ENCODE results near the gene MTUS2.

- TF ChIP-seq, protein P1, sequence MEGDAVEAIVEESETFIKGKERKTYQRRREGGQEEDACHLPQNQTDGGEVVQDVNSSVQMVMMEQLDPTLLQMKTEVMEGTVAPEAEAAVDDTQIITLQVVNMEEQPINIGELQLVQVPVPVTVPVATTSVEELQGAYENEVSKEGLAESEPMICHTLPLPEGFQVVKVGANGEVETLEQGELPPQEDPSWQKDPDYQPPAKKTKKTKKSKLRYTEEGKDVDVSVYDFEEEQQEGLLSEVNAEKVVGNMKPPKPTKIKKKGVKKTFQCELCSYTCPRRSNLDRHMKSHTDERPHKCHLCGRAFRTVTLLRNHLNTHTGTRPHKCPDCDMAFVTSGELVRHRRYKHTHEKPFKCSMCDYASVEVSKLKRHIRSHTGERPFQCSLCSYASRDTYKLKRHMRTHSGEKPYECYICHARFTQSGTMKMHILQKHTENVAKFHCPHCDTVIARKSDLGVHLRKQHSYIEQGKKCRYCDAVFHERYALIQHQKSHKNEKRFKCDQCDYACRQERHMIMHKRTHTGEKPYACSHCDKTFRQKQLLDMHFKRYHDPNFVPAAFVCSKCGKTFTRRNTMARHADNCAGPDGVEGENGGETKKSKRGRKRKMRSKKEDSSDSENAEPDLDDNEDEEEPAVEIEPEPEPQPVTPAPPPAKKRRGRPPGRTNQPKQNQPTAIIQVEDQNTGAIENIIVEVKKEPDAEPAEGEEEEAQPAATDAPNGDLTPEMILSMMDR (IDR thresholded peaks at IDR 0.05; ENCODE audit: borderline replicate concordance, extremely low read depth, low read length, poor library complexity, severe bottlenecking), result no peak
- no peak for TF ChIP-seq EZH2 (IDR thresholded peaks at IDR 0.05; ENCODE audit: borderline replicate concordance, low read depth, low read length, severe bottlenecking)
These were observed 446.9 kb downstream of the MTUS2 start for GRCh38 chr13:29266756-29267733.

Data from DND-41 (cell line).